ENCODE data around the gene NELFCD.
"Not testable (repeated sequence)": the region's sequence is repeated elsewhere in the genome, so short reads cannot be mapped to it uniquely, and the experiment has no call there.

The NELFCD gene

DNA sequence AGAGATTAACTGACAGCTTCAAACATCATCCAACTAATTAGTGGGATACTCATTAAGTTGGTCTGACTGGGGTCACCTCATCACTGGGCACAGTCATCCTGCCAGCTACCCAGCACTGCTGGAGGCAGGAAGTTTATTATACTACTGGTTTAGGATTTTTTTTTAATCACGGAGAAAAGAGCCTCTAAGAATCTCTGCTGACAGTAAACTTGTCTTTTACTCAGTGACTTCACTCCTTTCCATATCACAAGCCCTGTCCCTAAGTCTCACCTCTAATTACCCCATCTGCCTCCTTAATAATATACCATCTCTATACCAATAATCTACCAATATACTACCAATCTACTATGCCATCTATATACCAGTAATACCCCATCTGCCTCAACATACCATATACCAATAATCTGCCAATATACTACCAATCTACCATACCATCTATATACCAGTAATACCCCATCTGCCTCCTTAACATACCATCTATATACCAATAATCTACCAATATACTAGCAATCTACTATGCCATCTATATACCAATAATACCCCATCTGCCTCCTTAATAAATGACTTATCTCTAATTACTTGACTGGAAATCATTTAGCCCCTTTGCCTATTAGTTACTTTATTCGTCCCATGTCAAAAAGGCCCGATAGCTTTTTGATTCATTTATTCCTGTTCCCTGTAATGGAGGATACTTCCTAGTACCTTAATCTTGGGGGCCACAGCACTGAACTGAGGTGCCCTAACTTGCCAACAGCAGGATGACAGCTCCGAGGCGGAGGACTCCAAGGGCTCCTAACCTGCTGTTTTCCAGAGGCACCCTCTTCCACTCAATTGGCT is 46.1 kb downstream of the NELFCD start:
- no peak for DNase-seq (ENCODE audit: low read depth)

DNA sequence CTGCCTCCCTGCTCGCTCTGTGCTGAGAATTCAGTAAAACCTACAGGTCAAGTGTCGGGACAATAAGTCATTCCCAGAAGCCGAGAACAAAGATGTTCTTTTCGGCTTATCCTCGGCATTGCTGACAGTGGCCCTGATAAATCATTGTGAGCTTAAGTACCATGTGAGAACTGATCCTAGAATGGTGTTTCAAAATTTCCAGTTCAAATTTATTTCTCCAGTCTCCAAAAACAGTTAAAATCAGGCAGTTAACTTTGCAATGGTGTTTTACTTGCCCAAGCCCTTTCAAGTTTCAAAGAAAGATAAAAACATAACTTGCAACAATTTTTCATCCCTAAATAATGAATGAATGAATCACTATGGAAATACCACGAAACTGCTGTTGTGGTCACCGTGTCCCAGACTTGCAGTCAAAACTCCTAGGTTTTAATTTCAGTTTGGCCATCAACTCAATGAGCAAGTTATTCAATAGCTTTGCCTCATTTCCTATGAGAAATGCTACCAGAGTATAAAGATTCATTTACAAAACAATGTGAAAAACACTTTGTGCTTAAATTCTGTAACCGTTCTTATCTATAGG is 46.8 kb downstream of the NELFCD start:
- DNase-seq (ENCODE audit: low read depth): peak; percentile 71

DNA sequence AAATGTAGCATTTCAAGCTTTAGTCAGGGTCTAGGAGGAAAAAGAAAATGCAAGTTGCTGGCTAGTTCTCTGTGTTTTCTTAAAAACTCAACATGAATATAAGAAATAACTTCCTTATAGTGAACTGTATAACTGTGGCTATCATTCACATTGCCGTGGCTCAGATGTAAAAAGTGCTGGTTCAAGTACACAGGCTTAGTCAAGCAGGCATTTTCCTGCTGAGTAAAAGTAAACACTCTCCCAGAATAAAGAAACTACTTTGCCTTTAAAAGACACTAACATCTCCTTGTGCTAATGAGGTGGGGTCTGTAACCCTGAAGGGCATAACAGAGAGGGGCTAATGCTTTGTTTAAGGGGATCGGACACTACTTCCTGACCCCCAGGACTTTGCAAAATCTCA is 47.8 kb downstream of the NELFCD start:
- no peak for DNase-seq (ENCODE audit: low read depth)

DNA sequence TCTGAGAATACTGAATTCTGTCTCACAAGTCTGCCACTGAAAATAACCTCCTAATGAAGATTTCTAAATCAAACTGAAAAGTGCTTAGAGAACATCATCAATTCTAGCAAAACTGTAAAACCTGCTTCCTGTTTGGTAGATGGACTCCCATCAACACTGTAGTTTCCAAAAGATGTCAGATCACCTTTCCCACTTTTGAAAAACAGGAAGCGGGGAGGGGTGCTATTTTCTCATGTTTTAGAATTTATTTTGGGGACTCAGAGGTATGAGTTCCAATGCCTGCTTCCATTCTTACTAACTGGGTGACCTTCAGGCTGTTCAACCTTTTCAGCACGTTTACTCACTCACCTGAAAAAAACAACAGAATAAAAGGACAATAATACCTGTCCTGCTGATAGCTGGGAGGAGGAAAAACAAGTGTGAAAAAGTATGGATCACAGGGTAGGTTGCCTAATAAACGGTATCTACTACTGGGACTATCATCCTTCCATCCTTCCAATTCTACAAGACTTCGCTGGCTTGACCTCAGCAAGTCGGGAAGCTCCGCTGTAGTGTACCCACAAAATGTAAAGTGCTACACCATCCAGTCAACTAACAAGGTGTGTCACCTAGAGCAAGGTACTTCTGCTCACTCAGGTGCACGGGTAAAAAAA is 50.0 kb downstream of the NELFCD start:
- DNase-seq (ENCODE audit: low read depth): no peak

DNA sequence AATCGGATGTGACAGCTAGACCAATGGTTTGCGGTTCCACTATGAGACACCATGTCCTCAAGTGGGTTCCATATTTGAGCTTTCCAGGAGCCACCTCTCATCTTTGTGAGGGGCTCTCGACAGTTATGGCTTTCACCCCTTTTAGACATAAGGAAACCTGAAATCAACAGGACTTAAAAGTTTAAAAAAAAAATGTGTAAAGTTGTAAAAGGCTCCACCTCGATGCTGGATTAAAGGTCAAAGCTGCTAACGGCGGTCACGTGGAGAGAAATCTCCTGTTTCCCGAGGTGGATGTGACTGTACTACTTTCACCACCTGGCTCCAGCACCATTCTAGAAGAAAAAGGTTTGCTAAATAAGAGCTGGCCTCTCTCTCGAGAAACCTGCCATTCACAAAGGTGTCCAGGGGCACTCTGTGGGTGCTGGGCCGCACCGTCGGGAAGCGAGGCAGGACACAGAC is 50.5 kb downstream of the NELFCD start:
- no peak for DNase-seq (ENCODE audit: low read depth)

DNA sequence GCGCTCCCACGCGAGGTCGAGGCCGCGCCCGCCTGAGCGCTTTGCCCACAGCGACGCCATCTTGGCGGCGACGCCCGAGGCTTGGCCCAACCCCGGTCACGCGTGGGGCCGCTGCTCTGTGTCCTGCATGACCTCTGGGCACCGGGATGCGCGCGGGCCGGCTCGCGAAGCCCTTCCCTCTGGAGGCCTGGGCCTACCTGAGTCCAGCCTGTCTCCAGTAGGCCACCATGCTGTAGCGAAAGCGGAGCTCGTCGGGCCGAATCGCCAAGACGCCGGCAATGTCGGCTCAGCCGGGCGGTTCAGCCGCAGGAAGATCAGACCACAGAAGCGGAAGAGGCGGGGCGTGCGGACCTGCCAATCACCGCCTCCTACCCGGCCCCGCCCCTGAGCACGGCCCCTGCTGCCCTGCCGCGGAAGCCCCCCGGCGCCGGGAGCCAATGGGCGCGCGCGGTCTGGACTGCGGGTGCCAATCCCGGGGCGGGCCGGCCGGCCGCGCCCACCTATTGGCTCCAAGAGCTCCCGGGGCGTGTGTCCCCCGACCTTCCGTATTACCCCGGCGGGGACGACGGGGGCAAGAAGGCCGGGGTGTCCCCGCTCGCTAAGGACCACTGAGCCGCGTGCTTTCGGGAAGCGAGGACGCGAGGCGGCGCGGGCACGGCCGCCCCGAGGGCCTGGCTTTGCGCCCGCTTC is 51.1 kb downstream of the NELFCD start, which contains the start of gene ATP5F1E:
Gene ATP5F1E, minus strand, starts transcription at position 313 of the 690 bp plus-strand sequence. Its CDS starts 84 bp downstream, at position 229.
- peak; percentile 96 for DNase-seq (ENCODE audit: low read depth)

DNA sequence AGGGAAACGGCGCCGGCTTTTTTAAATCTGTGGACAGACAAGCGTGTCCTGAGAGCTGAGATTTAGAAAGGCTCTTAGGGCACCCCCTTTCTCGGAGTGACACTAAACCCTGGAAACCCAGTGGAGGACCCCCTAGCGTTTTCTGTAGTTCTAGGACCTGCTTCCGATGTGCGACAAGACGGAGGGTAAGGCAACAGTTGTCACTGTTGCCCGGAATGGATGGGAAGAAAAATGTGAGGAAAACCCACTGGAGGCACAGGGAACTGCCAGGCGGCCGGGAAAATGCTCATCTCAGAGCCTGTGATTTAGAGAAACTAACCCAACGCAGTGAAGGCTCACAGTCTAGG is 51.6 kb downstream of the NELFCD start:
- DNase-seq (ENCODE audit: low read depth): peak; percentile 58

DNA sequence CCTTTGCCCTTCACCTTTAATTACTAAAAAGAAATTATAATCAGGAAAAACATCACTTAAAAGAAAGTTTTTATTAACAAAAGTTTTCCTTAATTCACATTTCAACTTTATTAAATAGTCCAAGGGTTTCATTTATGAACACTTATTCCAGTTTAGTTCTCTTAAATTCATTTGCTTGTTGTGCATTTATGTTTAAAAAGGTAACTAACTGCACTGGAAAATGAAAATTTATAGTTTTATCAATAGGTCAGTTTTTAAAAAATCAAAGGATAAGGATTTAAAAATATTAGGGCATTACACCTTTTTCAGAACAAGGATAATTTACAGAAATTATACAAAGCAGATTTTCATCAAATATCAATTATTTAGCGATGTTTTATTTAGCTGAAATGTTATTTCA is 52.0 kb downstream of the NELFCD start:
- no peak for DNase-seq (ENCODE audit: low read depth)

DNA sequence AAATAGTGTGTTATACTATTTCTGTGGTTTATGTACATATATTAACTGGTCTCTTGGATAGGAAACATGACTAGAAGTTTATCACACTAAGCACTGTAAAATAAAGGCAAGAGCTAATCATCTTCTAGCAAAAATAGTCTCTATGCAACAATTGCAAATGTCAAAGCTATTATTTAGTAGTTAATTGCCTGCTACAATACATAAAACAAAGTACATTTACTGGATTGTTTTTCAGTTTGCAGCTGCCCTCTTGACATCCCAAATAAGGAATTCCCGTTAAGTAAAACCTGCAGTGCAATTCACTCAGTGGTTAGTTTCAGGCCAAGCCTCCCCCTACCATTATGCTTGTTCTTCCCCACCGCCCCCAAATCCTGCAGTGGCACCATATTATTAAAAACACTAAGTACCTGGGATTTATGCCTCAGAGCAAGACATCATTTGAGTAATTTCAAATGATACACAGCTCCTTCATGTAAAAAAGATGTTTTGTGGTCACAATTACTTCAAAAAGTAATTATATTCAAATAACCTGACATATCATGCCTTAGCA is 52.6 kb downstream of the NELFCD start:
- DNase-seq (ENCODE audit: low read depth): no peak

DNA sequence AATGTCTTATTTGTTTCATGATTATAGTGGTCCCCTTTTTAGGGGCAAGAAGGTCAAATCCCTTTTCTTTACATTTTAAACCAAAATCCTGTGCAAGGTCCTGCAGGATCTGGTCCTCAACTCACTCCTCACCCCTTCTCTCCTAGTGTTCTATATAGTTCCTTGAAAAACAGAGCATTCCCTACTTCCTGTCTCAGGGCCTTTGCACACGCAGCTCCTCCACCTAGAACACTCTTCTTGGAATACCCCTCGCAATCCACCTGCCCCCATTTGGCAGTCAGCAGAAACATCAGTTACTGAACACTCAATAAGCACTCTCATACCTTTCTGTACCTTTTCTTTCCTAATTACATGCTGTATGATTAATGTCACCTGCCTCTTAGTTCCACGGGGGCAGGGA is 54.3 kb downstream of the NELFCD start:
- DNase-seq (ENCODE audit: low read depth): no peak

DNA sequence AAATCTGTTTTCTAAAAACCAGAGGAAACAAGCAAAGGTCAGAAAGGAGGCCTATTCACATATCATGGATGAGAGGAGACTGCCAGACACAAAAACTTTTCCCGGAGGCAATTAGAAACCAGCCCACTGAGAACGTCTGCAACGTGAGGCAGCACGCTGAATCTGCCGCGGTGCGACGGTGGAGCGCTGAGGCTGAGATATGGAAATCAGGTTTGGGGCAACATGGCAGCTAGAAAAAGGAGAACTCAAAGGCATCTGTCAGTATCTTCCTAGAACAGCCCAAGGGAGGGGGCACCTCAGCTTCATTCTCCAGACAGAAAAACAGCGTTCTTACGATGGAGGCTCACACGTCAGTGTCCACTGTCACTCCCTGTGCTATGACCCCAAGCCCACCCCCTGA is 56.3 kb downstream of the NELFCD start:
- DNase-seq (ENCODE audit: low read depth): no peak

DNA sequence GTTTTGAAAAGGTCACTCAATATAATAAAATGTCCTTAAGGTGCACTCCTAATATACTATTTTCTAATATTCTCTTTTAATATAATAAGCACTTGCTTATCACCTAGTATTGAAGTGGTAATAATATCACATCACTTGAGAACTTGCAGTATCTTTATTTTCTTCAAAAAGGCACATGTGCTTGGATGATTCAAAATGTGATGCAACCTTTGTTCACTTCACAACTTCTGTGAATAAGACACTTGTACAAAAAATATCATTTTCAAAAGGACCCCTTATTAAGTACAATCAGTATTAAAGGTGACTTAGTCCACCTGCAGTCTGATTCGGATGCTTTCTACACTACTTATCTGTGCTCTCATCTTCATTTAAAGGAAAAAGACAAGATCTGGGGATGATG is 58.2 kb downstream of the NELFCD start:
- no peak for DNase-seq (ENCODE audit: low read depth)

DNA sequence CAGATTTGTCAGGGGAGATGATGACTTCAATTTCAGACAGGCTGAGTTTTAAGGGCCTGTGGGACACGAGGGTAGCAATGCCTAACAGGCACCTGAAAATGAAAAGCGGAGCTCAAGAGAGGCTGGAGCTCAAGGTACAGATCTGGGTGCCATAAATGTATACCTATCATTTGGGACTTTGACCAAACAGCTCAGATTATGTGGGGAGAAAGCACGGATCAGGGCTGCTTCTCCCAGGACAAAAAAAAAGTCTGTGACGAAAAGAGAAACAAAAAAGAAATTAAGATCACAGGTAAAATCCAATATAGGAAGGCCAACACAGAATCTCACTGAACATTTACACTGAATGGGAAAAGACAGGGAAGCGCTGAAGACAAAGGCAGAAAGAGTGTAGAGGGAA is 59.6 kb downstream of the NELFCD start:
- DNase-seq (ENCODE audit: low read depth): no peak

DNA sequence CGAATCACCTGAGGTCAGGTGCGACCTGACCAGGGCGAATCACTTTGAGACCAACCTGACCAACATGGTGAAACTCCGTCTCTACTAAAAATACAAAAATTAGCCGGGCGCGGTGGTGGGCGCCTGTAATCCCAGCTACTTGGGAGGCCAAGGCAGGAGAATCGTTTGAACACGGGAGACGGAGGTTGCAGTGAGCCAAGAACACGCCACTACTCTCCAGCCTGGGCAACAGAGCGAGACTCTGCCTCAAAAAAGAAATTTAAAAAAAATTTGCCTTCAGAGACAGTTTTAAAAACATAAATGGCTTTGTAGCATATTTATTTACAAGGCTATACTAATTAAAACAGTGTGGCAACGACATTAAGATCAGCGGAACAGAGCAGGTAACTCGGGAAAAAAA is 60.4 kb downstream of the NELFCD start:
- DNase-seq (ENCODE audit: low read depth): not testable (repeated sequence)

DNA sequence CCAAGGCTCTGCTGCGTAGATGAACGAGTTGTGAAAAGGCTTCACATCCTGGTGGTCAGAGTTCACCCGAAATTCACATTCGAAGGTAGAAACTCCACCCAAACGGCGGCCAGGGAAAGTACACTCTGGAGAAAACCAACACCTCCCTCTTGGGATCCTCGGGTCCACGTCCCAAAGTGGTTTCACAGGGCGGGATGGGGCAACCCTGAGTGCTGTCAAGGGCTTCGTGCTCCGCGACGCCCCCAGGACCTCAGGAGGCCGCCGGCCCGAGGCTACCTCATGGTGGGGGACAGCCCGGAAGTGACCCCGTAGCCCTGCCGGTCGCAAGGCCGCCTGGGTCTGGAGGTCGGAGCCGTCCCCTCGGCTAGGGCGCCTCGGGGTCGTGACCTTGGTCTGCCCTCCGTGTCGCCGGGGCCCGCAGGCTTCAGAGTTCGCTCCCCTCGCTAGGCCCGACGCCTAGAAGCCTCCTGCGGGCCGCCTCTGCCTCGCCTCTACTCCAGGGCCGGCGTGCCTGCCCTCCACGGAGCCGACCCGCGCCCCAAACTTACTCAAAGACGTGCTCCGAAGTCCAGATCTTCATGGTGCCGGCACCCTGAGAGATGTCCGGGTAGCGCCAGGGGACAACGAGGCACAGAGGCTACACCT is 61.2 kb downstream of the NELFCD start, which contains the start of gene PRELID3B:
Gene PRELID3B, minus strand, starts transcription at position 636 of the 645 bp plus-strand sequence. Its CDS starts 56 bp downstream, at position 580.
- peak; percentile 32 for DNase-seq (ENCODE audit: low read depth)

DNA sequence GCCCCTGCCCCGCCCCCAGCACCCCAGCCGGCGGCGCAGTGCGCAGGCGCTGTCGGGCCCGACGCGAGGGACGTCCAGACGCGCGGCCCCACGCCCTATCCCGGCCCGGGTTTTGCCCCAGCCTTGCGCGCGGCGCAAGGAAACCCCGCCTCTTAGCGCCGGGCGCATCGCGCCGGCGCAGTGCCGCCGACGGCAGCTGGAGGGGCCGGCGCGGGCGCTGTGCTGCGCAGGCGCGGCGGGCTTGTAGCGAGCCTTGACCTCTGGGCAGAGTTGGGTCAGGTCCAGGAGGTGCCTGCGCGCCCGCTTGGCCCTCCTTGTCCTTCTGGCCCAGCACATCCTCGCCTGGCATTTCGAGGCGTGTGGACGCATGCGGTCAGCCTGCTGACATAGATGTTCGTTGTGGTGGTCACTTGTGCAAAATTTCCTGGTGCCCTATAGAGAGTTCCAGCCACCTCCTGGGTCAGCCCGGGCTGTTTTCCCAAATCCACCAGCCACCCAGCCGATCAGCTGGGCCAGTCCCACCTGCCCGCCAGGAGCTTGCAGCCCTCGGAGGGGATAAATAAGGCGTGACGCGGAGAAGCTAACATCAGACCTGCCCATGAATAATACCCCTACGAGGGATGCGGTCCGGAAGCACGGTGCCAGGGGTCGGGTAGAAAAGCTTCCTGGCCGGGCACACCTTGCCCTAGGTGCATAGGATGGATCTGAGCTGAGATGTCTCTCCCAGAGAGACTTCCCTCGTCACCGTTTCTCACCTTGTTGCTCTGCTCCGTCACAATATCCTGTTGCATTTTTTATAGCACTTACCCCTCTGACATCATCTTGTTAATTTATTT is 62.0 kb downstream of the NELFCD start:
- DNase-seq (ENCODE audit: low read depth): peak; percentile 93

DNA sequence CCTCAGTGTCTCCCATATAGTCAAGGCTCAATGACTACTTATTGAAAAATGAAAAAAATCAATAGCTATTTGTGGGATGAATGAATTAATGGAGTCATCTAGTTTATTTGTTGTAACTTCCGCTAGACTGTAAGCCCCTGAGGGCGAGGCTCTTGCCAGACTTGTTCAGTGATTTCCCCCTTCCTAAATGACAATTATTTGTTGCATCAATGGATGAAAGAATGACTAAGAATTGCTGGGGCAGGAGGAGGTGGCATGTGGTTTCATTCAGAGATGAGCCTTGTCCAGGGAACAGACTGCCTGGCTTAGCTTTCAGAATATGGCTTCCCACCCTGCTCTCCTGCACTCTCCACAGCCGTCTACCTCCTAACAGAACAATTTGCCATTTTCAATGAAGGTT is 62.6 kb downstream of the NELFCD start:
- DNase-seq (ENCODE audit: low read depth): peak; percentile 56

DNA sequence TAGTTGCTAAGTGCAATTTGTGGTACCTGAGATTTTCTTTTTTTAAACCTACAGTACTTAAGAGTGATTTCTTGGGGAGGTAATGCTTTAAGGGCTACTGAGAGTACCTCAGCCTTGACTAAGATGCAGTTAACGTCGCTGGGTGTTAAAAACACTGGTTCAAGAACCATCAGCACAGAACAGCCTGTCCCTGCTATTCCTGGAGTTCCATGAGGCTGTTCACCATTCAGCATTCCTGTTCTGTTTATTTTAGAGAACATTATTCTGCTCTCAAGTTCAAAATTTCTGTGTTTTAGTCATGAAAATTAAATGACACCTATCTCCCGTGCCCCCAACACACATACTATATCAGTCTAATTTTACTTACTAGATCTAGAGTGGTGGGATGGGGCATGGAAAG is 63.2 kb downstream of the NELFCD start:
- no peak for DNase-seq (ENCODE audit: low read depth)
